GM18868 (cell line): Measurements from ENCODE around the gene RAB10.

Experiments
- ATAC-seq: cut with Tn5 transposase; IDR thresholded peaks from one replicate; pipeline ENCODE4 v1.9.1; 2021; ENCODE audit warnings: mild to moderate bottlenecking, moderate library complexity; ENCODE audit not compliant: unreplicated experiment

RAB10 gene

DNA sequence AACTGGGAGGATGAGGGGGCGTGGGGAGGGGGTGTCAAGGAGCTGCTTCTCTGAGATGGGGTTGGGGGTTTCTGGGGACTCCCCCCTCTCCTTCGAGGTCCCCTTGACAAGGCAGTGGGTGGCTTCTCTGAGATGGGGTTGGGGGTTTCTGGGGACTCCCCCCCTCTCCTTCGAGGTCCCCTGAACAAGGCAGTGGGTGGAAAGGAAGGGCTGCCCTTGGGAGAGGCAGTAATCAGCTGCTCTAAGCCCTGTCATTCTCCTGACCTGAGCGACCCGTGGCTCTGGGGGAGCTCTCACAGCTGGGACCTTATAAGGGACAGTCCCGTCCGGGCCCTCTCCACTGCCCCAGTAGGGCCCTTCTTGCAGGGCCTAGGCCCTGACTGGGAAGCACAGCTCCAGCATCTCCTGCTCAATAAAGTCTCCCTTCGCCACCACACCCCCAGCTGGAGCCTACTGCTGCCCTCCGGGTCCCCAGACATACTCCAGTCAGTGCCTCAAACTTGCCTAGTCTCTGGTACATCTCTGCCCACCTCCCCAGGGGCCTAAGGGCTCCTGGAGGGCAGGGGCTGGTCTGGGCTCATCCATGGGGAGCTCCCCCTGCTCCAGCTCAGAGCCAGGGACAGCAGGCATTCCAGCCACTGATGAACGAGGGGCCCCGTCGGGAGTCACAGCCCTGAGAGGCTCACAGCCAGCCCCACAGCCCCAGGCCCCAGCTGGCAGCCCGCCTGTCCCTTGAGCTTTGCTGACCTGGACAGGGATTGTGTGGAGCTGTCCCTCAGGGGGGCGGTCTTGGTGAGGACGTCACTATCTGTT, 141.8 kb downstream of the RAB10 start:
- ATAC-seq = no peak

DNA sequence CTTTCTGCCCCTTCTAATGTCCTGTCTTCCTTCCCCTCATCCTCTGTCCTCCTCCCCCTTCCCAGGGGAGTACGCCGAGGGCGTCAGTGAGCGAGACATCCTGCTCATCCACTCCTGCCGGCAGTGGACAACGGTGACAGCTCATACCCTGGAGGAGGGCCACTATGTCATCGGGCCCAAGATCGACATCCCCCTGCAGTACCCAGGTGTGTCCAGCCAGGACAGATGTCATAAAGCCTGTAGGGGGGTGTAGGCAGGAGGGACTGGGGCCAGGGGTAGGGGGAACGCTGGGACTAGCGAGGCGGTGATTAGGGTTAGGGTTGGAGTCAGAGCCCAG, 142.4 kb downstream of the RAB10 start:
- ATAC-seq = no peak

DNA sequence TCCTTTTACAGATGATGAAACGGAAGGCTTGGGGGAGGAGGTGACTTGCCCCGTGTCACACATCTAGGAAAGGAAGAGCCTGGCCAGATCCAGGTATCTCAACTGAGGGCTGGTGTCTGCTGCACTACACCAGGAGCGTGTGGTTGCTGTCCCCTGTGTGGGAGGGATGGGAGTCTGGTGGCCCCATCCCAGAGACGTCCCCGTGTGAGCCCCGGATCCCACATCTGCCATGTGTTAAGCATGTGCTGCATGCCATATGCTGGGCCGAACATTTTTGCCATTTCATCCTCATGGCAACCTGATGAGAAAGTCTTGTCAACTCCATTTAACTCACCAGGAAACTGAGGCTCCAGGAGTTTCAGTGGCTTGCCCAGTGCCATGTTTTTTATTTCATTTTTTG, 143.2 kb downstream of the RAB10 start:
- no peak for ATAC-seq

DNA sequence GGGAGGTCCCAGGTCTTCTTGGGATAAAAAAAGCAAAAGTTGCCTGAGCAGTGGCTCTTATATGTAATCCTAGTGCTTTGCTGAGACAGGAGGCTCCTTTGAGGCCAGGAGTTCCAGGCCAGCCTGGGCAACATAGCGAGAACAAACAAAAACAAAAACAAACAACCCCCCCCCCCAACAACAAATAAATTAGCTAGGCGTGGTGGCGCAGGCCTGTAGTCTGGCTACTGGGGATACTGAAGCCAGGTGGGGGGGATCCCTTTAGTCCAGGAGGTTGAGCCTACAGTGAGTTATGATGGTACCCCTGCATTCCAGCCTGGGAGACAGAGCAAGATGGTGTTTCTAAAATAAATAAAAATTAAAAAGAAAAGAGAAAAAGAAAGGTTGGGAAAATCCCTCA, 144.4 kb downstream of the RAB10 start:
- ATAC-seq = no peak

DNA sequence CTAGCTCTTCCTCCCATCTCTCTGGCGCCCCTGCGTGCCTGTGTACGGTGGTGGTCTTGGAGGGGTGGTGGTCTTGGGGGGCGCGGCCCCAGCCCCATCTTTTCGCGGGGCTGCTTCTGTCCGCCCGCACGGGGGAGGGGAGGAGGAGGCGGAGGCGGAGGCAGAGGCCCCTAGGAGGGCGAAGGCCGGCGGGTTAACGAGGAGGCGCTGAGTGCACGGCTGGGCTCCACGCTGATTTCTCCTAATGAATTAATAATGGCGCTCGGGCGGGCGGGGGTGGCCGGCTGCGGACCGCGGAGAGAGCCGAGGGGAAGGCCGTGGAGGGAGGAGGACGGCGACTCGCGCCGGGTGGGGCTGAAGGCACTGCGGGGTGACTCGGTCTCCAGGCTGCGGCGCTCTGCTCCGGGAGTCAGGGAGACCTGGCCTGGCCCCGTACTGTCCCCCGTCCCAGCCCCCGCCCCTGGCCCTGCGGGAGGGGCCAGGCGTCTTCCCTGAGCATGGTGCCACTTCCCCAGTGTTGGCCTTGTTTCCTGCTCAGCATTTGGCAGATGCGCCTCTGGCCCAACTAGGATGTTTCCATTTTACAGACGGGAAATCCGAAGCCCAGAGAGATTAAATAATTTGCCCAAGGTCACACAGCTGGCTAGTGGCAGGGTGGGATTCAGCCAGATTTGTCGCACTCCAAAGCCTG, 145.0 kb downstream of the RAB10 start:
- no peak for ATAC-seq

DNA sequence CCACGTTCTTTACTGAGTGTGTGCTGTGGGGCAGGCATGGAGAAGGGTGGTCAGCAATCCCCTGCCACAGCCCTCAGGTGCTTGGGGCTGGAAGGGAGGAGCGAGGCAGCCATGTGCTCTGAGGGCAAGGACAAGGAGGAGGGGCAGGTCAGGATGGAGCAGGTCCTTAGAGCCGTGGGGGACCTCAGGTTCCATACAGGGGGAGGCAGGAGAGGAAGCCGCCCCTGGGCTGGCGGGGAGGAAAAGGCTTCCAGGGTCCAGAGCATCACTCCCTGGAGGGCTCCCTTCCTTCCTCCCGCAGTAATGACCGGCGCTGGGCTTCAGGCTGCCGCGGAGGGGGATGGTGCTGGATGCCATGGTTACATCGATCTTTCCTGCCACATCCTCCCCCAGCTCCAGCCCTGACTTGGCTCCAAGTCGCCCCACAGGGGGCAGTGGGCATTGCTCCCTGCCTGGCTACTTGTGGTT, 145.6 kb downstream of the RAB10 start:
- no peak for ATAC-seq

DNA sequence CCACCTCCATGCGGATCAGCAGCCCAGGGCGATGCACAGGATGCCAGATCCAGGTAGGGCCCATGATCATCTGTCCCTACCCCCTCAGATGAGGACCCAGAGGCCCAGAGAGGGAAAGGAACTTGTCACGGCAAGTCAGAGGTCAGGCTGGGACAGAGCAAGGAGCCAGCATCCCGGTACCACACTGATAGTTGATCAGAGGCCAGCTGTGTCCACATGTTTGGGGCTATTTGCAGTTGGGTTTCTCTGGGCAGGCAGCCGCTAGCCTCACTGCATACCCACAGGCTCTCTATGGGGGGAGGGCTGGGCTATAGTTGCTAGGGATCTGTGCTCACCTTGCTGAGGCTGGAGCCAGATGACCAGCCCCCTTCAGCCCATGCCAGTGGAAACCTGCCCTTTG, 148.6 kb downstream of the RAB10 start:
- no peak for ATAC-seq

DNA sequence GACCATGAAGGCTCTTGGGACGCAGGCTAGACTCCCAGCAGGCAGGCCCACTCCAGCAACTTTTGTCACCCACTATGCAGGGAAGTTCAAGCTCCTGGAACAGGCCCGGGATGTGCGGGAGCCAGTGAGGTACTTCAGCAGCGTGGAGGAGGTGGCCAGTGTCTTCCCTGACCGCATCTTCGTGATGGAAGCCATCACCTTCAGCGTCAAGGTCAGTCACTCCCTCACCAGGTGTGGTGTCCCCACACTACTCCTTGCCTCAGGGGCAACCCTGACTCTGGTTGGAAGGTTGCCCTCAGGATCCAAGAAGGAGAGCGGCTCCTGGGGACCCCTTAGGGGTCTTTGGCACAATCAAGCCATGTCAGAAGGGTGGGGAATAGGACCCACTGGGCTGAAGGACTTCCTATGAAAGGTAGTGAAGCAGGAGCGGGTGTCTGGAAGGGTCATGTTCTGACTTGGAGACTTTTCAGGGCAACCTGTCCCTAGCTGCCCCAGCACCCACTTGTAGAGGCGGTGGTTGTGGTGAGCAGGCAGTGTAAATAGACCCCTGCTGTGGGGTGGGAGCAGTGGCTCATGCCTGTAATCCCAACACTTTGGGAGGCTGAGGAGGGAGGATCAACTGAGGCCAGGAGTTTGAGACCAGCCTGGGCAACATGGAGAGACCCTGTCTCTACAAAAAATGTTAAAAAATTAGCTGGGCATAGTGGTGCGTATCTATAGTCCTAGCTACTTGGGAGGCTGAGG, 149.2 kb downstream of the RAB10 start:
- no peak for ATAC-seq

DNA sequence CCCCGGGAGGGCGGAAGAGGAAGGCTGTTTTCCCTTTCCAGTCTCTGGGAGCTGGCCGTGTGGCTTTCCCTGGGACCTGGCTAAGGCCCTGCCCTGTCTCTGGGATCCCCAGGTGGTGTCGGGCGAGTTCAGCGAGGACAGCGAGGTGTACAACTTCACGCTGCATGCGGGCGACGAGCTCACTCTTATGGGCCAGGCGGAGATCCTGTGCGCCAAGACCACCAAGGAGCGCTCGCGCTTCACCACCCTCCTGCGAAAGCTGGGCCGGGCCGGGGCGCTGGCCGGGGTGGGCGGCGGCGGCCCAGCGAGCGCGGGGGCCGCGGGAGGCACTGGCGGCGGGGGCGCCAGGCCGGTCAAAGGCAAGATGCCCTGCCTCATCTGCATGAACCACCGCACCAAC, 150.2 kb downstream of the RAB10 start:
- no peak for ATAC-seq

DNA sequence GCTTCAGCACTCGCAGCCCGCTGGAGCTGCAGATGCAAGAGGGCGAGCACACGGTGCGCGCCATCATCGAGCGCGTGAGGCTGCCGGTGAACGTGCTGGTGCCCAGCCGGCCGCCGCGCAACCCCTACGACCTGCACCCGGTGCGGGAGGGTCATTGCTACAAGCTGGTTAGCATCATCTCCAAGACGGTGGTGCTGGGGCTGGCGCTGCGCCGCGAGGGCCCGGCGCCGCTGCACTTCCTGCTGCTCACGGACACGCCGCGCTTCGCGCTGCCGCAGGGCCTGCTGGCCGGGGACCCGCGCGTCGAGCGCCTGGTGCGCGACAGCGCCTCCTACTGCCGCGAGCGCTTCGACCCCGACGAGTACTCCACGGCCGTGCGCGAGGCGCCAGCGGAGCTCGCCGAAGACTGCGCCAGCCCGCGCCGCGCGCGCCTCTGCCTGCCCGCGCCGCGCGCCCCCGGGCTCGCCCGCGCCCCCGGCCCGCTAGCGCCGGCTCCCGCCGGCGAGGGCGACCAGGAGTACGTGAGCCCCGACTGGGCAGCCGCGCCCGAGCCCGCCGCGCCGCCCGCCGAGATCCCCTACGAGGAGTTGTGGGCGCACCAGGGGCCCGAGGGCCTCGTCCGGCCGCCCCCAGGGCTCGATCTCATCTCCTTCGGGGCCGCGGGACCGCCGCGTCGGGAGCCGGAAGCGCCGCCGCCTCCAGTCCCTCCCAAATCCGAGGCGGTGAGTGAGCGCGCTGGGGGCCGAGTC, 150.8 kb downstream of the RAB10 start:
- ATAC-seq = peak; percentile 81

DNA sequence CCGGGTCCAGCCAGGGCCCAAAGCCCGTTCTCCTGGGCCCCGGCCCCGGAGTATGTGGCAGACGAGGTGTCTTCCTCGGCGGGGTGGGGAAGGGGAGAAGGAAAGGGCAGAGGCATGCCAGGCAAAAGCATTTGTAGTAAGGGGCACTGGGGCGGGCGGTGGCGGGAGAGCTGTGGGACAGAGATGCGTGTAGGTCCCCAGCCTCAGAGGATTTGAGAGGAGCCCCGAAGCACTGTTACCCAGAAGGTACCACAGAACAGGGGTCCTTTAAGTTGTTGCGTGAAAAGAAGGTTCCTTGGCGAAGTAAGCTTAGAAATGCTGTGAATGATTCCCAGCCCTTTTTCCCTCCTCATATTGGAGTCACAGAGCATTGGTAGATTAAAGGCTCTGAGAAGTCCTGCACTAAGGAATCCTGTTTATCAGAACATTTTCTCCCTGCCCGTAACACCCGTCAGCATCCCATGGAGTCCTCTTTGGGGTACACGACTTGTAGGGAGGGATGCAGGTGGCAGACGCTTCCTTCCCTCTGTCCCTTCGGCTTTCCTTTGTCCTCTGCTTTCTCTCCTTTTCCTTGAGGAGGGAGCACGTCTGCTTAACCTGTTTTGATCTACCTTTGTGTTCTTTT, 151.5 kb downstream of the RAB10 start:
- no peak for ATAC-seq

DNA sequence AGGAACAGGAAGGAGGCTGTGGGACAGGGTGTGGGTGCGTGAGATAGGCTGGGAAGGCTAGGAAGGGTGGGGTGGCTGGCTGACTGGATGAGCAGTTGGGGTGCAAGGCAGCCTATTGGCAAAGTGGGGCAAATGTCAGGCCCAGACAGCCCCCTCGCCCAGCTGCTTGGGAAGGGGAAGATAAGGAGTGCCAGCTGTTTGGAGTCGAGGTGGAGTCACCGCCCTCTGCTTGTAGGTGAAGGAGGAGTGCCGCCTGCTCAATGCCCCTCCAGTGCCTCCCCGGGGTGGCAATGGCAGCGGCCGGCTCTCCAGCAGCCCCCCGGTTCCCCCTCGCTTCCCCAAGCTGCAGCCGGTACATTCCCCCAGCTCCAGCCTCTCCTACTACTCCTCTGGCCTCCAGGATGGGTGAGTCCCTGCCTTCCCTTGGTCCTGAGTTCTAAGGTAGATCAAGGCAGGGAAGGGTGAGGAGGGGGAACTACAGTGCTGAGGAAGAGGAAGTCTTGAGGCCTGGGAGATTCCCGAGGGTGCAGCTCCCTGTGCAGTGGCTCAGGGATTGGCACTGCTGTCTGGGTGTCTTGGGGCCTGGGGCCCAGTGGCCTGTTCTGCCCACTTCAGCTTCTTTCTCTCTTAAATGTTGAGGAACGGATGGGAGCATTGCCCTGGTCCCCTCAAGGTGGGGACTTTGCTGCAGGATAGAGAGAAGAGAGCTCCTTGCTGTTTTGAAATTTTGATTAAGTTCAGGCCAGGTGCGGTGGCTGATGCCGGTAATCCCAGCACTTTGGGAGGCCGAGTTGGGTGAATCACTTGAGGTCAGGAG, 152.3 kb downstream of the RAB10 start:
- ATAC-seq = no peak
